ENCODE measurements around the gene UQCR11.
A peak's percentile ranks its signal among the peaks of the same experiment; 100 is the strongest.

The UQCR11 gene

DNA sequence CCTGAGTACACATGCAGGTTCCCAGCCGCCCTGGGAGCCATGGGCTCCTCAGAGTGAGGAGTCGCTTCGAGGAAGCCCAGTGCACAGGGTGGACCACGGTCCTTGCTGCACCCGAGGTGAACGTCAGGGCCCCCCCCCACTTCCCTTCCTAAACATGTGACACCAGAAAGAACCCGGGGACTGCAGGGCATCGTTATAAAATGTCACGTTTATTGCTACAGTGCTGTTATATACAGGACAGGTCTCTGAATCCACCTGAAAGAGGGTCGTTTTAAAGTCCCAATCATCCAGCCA is 3.8 kb upstream of the UQCR11 start:
- Histone ChIP-seq H3K9me3 (ENCODE audit: insufficient read depth, low read length) (no peaks in the 10 kb centered on the region), H3K4me3 (ENCODE audit: low read length) (no peak overlapping the region), H3K4me1 (ENCODE audit: low read length) (peaks cover 11% of the 10 kb centered on the region), H3K9ac (ENCODE audit: low read length) (no peak overlapping the region), H2AFZ (ENCODE audit: low read depth, low read length) (no peak overlapping the region), H3K36me3 (replicated peaks; ENCODE audit: low read depth, low read length) (peaks cover 45% of the 10 kb centered on the region), H3K4me2 (ENCODE audit: low read length) (no peak overlapping the region), H4K20me1 (ENCODE audit: insufficient read depth, low read length) (peaks cover 5% of the 10 kb centered on the region), H3K27ac (ENCODE audit: low read length) (no peak overlapping the region), H3K27me3 (ENCODE audit: low read depth, low read length) (no peaks in the 10 kb centered on the region), H3K79me2 (ENCODE audit: low read length) (peaks cover 12% of the 10 kb centered on the region)
- no peak for TF ChIP-seq EZH2phosphoT487 (IDR thresholded peaks at IDR 0.05; ENCODE audit: low read depth)
- TF ChIP-seq, protein P1, sequence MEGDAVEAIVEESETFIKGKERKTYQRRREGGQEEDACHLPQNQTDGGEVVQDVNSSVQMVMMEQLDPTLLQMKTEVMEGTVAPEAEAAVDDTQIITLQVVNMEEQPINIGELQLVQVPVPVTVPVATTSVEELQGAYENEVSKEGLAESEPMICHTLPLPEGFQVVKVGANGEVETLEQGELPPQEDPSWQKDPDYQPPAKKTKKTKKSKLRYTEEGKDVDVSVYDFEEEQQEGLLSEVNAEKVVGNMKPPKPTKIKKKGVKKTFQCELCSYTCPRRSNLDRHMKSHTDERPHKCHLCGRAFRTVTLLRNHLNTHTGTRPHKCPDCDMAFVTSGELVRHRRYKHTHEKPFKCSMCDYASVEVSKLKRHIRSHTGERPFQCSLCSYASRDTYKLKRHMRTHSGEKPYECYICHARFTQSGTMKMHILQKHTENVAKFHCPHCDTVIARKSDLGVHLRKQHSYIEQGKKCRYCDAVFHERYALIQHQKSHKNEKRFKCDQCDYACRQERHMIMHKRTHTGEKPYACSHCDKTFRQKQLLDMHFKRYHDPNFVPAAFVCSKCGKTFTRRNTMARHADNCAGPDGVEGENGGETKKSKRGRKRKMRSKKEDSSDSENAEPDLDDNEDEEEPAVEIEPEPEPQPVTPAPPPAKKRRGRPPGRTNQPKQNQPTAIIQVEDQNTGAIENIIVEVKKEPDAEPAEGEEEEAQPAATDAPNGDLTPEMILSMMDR (IDR thresholded peaks at IDR 0.05; ENCODE audit: low read depth, low read length) = no peak

DNA sequence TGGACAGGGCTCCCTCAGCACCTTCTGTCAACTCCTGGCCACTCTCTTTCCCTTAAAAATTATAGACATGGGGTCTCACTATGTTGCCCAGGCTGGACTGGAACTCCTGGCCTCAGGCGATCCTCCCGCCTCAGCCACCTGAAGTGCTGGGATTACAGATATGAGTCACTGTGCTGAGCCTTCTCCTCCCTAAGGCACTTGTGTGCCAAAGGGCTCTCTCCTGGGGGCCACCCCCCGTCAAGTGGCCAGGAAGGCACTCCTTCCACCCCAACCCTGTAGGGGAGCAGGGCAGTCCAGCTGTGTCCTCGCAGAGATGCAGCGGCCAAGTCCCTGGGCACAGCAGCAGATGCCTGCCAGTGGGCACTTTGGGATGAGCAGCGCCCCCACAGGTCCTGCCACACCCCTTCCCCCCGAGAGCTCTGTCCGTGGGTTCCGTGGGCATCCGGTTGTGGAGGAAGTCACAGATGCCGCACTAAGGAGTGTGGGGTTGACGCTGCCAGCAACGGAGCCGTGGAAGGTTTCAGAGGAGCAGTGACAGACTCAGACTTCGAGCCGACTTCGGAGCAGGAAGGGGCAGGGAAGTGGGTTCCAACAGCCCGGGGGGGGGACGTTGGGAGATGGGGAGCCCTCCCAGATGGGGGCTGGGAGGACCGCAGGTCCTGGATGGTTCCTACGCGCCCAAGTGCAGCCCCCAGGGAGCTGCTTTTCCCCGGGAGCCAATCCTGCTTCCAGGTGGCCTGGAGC is 3.3 kb upstream of the UQCR11 start:
- Histone ChIP-seq H3K4me1 (ENCODE audit: low read length) (peaks cover 13% of the 10 kb centered on the region), H3K4me2 (ENCODE audit: low read length) (no peak overlapping the region), H3K79me2 (ENCODE audit: low read length) (peaks cover 17% of the 10 kb centered on the region), H4K20me1 (ENCODE audit: insufficient read depth, low read length) (peaks cover 5% of the 10 kb centered on the region), H3K9ac (ENCODE audit: low read length) (no peak overlapping the region), H3K9me3 (ENCODE audit: insufficient read depth, low read length) (no peaks in the 10 kb centered on the region), H3K27ac (ENCODE audit: low read length) (no peak overlapping the region), H3K4me3 (ENCODE audit: low read length) (no peak overlapping the region), H3K27me3 (ENCODE audit: low read depth, low read length) (no peaks in the 10 kb centered on the region), H3K36me3 (replicated peaks; ENCODE audit: low read depth, low read length) (peaks cover 42% of the 10 kb centered on the region), H2AFZ (ENCODE audit: low read depth, low read length) (no peak overlapping the region)
- TF ChIP-seq, protein P1 (IDR thresholded peaks at IDR 0.05; ENCODE audit: low read depth, low read length) = 0 out of 2 replicates have a peak, but pooled peaks have one; percentile 4
- no peak for TF ChIP-seq EZH2phosphoT487 (IDR thresholded peaks at IDR 0.05; ENCODE audit: low read depth)

DNA sequence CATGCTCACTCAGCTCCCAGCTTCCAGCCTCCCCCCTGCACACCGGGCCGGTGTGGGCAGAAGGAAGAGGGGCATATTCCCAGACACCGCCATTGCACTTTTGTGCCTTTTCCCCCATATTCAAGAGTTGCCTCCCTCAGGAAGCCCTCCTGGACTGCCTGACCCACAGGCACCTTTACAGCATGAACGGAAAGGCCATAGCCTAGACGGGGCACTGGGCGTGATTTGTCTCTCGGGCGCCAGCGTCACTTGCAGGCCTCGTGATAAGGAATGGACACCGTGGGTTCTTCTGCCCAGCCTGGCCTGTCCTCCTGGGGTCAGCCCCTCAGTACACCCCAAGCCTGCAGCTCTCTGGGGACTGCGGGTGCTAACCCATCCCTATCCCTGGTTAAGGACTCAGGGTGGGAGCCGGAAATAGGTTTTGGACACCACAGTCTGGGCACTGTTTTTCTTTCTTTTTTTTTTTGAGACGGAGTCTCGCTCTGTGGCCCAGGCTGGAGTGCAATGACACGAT is 933 bp upstream of the UQCR11 start:
- peaks cover 41% of the 10 kb centered on the region for H3K79me2 ChIP-seq (ENCODE audit: low read length)
- H3K27ac ChIP-seq (ENCODE audit: low read length) = peak overlapping the region; percentile 80
- peaks cover 13% of the 10 kb centered on the region for H4K20me1 ChIP-seq (ENCODE audit: insufficient read depth, low read length)
- H3K27me3 ChIP-seq (ENCODE audit: low read depth, low read length) = no peaks in the 10 kb centered on the region
- H3K9ac ChIP-seq (ENCODE audit: low read length) = peak overlapping the region; percentile 70
- H2AFZ ChIP-seq (ENCODE audit: low read depth, low read length) = no peak overlapping the region; the same call in 1 of the 2 replicates
- H3K4me2 ChIP-seq (ENCODE audit: low read length) = peak overlapping the region; percentile 91
- no peak for TF ChIP-seq EZH2phosphoT487 (IDR thresholded peaks at IDR 0.05; ENCODE audit: low read depth)
- TF ChIP-seq, protein P1 (IDR thresholded peaks at IDR 0.05; ENCODE audit: low read depth, low read length) = no peak
- peaks cover 40% of the 10 kb centered on the region for H3K36me3 ChIP-seq (replicated peaks; ENCODE audit: low read depth, low read length)
- peaks cover 13% of the 10 kb centered on the region for H3K4me1 ChIP-seq (ENCODE audit: low read length)
- H3K9me3 ChIP-seq (ENCODE audit: insufficient read depth, low read length) = no peaks in the 10 kb centered on the region
- H3K4me3 ChIP-seq (ENCODE audit: low read length) = peak overlapping the region; percentile 76

DNA sequence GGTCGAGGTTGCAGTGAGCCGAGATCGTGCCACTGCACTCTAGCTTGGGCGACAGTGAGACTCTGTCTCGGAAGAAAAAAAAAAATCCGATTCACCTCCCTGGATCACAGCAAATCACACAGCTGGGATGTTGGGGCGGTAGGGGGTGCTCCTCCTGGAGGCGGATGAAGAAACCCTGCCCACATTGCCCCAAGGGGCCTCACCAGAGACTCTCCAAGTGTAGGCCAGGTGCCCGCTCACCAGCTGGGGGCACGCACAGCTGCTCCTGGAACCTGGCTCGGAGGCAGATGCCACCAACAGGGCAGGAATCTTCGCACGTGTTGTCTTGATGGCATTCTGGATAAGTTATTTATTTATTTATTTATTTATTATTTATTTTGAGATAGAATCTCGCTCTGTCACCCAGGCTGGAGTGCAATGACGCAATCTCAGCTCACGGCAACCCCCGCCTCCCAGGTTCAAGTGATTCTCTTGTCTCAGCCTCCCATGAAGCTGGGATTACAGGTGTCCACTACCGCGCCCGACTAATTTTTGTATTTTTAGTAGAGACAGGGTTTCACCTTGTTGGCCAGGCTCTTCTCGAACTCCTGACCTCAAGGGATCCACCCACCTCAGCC is 3.1 kb downstream of the UQCR11 start:
- Histone ChIP-seq H3K79me2 (ENCODE audit: low read length) (peaks cover 66% of the 10 kb centered on the region), H3K9ac (ENCODE audit: low read length) (no peak overlapping the region), H3K36me3 (replicated peaks; ENCODE audit: low read depth, low read length) (peaks cover 39% of the 10 kb centered on the region), H3K9me3 (ENCODE audit: insufficient read depth, low read length) (no peaks in the 10 kb centered on the region), H2AFZ (ENCODE audit: low read depth, low read length) (no peak overlapping the region), H3K4me1 (ENCODE audit: low read length) (peaks cover 13% of the 10 kb centered on the region), H4K20me1 (ENCODE audit: insufficient read depth, low read length) (peaks cover 19% of the 10 kb centered on the region), H3K27ac (ENCODE audit: low read length) (no peak overlapping the region), H3K4me3 (ENCODE audit: low read length) (no peak overlapping the region), H3K4me2 (ENCODE audit: low read length) (no peak overlapping the region), H3K27me3 (ENCODE audit: low read depth, low read length) (no peaks in the 10 kb centered on the region)
- TF ChIP-seq EZH2phosphoT487 (IDR thresholded peaks at IDR 0.05; ENCODE audit: low read depth) = no peak
- TF ChIP-seq, protein P1 (IDR thresholded peaks at IDR 0.05; ENCODE audit: low read depth, low read length) = no peak
